Duodenal mucosa (tissue), 2 donors: ENCODE results near the gene RCAN1.

ENCODE experiments used
- H3K27ac ChIP-seq: one replicate; pipeline ENCODE4 v1.7.0; 2013; ENCODE audit warnings: low read depth, low read length
- H3K27me3 ChIP-seq, 2 donors: one replicate each; pipeline ENCODE4 v1.7.0; 2013; ENCODE audit warnings: low read length in 2 of 2, control low read depth in 1 of 2; ENCODE audit not compliant: insufficient read depth in 2 of 2, control insufficient read depth in 1 of 2
- H3K36me3 ChIP-seq, 2 donors: one replicate each; pipeline ENCODE4 v1.7.0; 2013; ENCODE audit warnings: low read length in 2 of 2, control low read depth in 1 of 2; ENCODE audit not compliant: insufficient read depth in 2 of 2, control insufficient read depth in 1 of 2
- H3K4me1 ChIP-seq, 2 donors: one replicate each; pipeline ENCODE4 v1.7.0; 2013; ENCODE audit warnings: low read length in 2 of 2, control low read depth in 1 of 2; ENCODE audit not compliant: insufficient read depth in 2 of 2, control insufficient read depth in 1 of 2
- H3K4me3 ChIP-seq, 2 donors: one replicate each; pipeline ENCODE4 v1.7.0; 2013; ENCODE audit warnings: low read length in 2 of 2, low read depth in 1 of 2
- H3K9ac ChIP-seq, 2 donors: one replicate each; pipeline ENCODE4 v1.7.0; 2013; ENCODE audit warnings: low read length in 2 of 2, low read depth in 1 of 2
- H3K9me3 ChIP-seq, 2 donors: one replicate each; pipeline ENCODE4 v1.7.0; 2013; ENCODE audit warnings: low read length in 2 of 2, control low read depth in 1 of 2; ENCODE audit not compliant: control insufficient read depth in 1 of 2

Gene RCAN1

GRCh38 chr21:34548781-34549376 is 66.0 kb downstream of the RCAN1 start:
- Histone ChIP-seq H3K27ac (no peak overlapping the region), H3K27me3 (no peaks in the 10 kb centered on the region), H3K9me3 (no peaks in the 10 kb centered on the region), H3K4me3 (no peak overlapping the region), H3K36me3 (no peaks in the 10 kb centered on the region), H3K9ac (no peak overlapping the region), H3K4me1 (peaks cover 21 to 25% of the 10 kb centered on the region in 2 donors)

GRCh38 chr21:34546542-34546941 is 68.4 kb downstream of the RCAN1 start:
- H3K4me1 ChIP-seq, result peaks cover 26 to 27% of the 10 kb centered on the region in 2 donors
- no peak overlapping the region for H3K4me3 ChIP-seq
- H3K9ac ChIP-seq, result no peak overlapping the region
- no peaks in the 10 kb centered on the region for H3K9me3 ChIP-seq
- H3K27me3 ChIP-seq, result no peaks in the 10 kb centered on the region
- no peak overlapping the region for H3K27ac ChIP-seq
- no peaks in the 10 kb centered on the region for H3K36me3 ChIP-seq

- Histone ChIP-seq H3K9me3 (no peaks in the 10 kb centered on the region), H3K27ac (peak overlapping the region; percentile 63), H3K36me3 (no peaks in the 10 kb centered on the region), H3K27me3 (no peaks in the 10 kb centered on the region), H3K4me1 (peaks cover 26 to 27% of the 10 kb centered on the region in 2 donors), H3K4me3 (peak overlapping the region; percentile 5 to 38), H3K9ac (peak overlapping the region in 1 of 2 donors; percentile 44)
These were observed 69.6 kb downstream of the RCAN1 start for GRCh38 chr21:34545079-34545884.

GRCh38 chr21:34544032-34544496 is 70.8 kb downstream of the RCAN1 start:
- H3K9ac ChIP-seq, result no peak overlapping the region
- peaks cover 26 to 27% of the 10 kb centered on the region in 2 donors for H3K4me1 ChIP-seq
- no peak overlapping the region for H3K27ac ChIP-seq
- H3K27me3 ChIP-seq, result no peaks in the 10 kb centered on the region
- no peaks in the 10 kb centered on the region for H3K36me3 ChIP-seq
- H3K4me3 ChIP-seq, result no peak overlapping the region
- no peaks in the 10 kb centered on the region for H3K9me3 ChIP-seq

- peaks cover 26 to 27% of the 10 kb centered on the region in 2 donors for H3K4me1 ChIP-seq
- no peaks in the 10 kb centered on the region for H3K36me3 ChIP-seq
- H3K4me3 ChIP-seq, result no peak overlapping the region
- H3K9me3 ChIP-seq, result no peaks in the 10 kb centered on the region
- H3K27me3 ChIP-seq, result no peaks in the 10 kb centered on the region
- H3K27ac ChIP-seq, result no peak overlapping the region
- no peak overlapping the region for H3K9ac ChIP-seq
These were observed 71.9 kb downstream of the RCAN1 start for GRCh38 chr21:34543017-34543416.

- no peaks in the 10 kb centered on the region for H3K27me3 ChIP-seq
- H3K27ac ChIP-seq, result no peak overlapping the region
- H3K9ac ChIP-seq, result no peak overlapping the region
- H3K4me1 ChIP-seq, result peaks cover 17 to 18% of the 10 kb centered on the region in 2 donors
- no peak overlapping the region for H3K4me3 ChIP-seq
- no peaks in the 10 kb centered on the region for H3K9me3 ChIP-seq
- H3K36me3 ChIP-seq, result no peaks in the 10 kb centered on the region
These were observed 74.7 kb downstream of the RCAN1 start for GRCh38 chr21:34540206-34540605.

GRCh38 chr21:34537838-34538237 is 77.1 kb downstream of the RCAN1 start:
- Histone ChIP-seq H3K4me1 (no peaks in the 10 kb centered on the region), H3K36me3 (no peaks in the 10 kb centered on the region), H3K9me3 (no peaks in the 10 kb centered on the region), H3K27me3 (no peaks in the 10 kb centered on the region), H3K4me3 (no peak overlapping the region), H3K9ac (no peak overlapping the region), H3K27ac (no peak overlapping the region)

- no peaks in the 10 kb centered on the region for H3K27me3 ChIP-seq
- no peak overlapping the region for H3K4me3 ChIP-seq
- H3K9me3 ChIP-seq, result no peaks in the 10 kb centered on the region
- no peaks in the 10 kb centered on the region for H3K36me3 ChIP-seq
- H3K9ac ChIP-seq, result no peak overlapping the region
- no peaks in the 10 kb centered on the region for H3K4me1 ChIP-seq
- no peak overlapping the region for H3K27ac ChIP-seq
These were observed 78.1 kb downstream of the RCAN1 start for GRCh38 chr21:34536820-34537219.

GRCh38 chr21:34536311-34536710 is 78.6 kb downstream of the RCAN1 start:
- H3K4me1 ChIP-seq, result no peaks in the 10 kb centered on the region
- H3K27ac ChIP-seq, result no peak overlapping the region
- H3K9me3 ChIP-seq, result no peaks in the 10 kb centered on the region

GRCh38 chr21:34535886-34536285 is 79.0 kb downstream of the RCAN1 start:
- Histone ChIP-seq H3K9ac (no peak overlapping the region), H3K27me3 (no peaks in the 10 kb centered on the region), H3K27ac (no peak overlapping the region), H3K4me3 (no peak overlapping the region), H3K4me1 (no peaks in the 10 kb centered on the region), H3K36me3 (no peaks in the 10 kb centered on the region), H3K9me3 (no peaks in the 10 kb centered on the region)

More at GRCh38 chr21:34536311-34536710, 78.6 kb downstream of the RCAN1 start:
- Histone ChIP-seq H3K27me3 (no peaks in the 10 kb centered on the region), H3K4me3 (no peak overlapping the region), H3K9ac (no peak overlapping the region), H3K36me3 (no peaks in the 10 kb centered on the region)
